Coronary artery (tissue), 2 donors: Measurements from ENCODE around the gene PPP4R2.
A peak's percentile ranks its signal among the peaks of the same experiment; 100 is the strongest.

Source experiments
- DNase-seq: peaks from one replicate; pipeline ENCODE4 v3.0.0-alpha.2; 2017; ENCODE audit warnings: low spot score
- H3K27ac ChIP-seq, 2 donors: fragments of 200-600 bp; sonication (generic); one replicate each; pipeline ENCODE4 v1.5.1; 2016 to 2019
- H3K4me3 ChIP-seq: fragments of 200-600 bp; sonication (generic); 2 replicates; pipeline ENCODE4 v1.5.1; 2016; ENCODE audit warnings: mild to moderate bottlenecking, moderate library complexity
- TF ChIP-seq, protein P1 (sequence below): fragments of 200-600 bp; sonication (generic); IDR thresholded peaks from one replicate; pipeline ENCODE4 v1.5.1; 2019; ENCODE audit warnings: antibody characterized with exemption

Gene PPP4R2

DNA sequence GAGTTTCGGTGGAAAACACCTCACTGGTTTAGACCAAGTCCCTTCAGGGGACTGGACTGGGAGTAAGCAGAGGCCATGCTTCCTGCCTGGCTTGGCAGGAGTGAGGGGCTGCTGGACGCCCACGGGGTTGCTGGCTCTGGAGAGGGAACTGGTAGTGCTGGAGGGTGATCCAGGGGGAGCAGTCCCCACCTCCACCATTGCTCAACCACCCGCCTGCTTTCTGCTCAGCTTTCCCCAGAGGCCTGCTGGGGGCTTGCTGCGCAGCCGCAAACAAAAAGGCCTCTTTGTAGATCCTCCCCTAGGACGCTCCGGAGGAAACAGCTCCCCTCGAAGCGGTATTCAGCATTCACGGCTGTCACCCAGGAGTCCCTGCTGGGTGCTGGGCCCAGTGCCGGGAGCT lies 98.3 kb downstream of the PPP4R2 start:
- TF ChIP-seq, protein P1, sequence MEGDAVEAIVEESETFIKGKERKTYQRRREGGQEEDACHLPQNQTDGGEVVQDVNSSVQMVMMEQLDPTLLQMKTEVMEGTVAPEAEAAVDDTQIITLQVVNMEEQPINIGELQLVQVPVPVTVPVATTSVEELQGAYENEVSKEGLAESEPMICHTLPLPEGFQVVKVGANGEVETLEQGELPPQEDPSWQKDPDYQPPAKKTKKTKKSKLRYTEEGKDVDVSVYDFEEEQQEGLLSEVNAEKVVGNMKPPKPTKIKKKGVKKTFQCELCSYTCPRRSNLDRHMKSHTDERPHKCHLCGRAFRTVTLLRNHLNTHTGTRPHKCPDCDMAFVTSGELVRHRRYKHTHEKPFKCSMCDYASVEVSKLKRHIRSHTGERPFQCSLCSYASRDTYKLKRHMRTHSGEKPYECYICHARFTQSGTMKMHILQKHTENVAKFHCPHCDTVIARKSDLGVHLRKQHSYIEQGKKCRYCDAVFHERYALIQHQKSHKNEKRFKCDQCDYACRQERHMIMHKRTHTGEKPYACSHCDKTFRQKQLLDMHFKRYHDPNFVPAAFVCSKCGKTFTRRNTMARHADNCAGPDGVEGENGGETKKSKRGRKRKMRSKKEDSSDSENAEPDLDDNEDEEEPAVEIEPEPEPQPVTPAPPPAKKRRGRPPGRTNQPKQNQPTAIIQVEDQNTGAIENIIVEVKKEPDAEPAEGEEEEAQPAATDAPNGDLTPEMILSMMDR = no peak
- Histone ChIP-seq H3K27ac (no peak overlapping the region), H3K4me3 (no peak overlapping the region)
- DNase-seq = no peak

DNA sequence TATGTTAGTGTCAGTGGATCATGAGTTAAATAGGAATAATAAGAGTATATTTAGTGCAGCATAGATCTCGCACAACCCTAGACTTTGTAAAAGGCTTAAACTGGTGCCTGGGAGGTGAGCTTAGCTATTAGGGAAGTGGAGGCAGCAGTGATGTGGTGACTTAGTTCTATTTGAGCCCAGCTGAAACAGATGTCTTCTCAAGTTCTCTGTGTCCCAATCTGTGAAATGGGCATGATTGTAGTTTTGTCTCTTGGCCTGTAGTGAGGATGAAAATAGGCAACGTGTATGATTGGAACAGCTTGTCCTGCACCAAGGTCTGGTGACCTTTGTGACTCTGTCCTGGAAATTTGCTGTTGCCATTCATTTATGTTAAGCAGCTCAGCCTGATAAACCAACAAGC lies 99.6 kb downstream of the PPP4R2 start:
- DNase-seq = no peak
- no peak overlapping the region for H3K4me3 ChIP-seq
- no peak overlapping the region for H3K27ac ChIP-seq
- TF ChIP-seq, protein P1 = no peak

DNA sequence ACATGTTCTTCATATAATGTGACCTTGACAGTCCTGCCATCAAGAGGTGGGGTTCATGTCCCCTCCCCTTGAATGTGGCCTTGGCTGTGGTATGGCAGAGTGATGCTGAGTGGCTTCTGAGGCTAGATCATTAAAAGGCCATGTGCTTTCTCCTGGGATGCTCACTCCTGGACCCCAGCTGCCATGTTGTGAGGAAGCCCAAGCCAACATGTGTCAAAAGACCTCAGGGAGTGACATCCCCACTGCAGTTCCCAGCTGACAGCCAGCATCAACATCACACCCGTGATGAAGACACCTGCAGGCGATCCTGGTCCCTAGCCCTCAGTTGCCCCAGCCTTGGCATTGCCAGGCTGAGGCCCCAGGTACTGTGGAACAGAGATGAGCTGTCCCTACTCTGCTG lies 101.4 kb downstream of the PPP4R2 start:
- DNase-seq = no peak
- TF ChIP-seq, protein P1 = no peak
- Histone ChIP-seq H3K4me3 (no peak overlapping the region), H3K27ac (no peak overlapping the region)

DNA sequence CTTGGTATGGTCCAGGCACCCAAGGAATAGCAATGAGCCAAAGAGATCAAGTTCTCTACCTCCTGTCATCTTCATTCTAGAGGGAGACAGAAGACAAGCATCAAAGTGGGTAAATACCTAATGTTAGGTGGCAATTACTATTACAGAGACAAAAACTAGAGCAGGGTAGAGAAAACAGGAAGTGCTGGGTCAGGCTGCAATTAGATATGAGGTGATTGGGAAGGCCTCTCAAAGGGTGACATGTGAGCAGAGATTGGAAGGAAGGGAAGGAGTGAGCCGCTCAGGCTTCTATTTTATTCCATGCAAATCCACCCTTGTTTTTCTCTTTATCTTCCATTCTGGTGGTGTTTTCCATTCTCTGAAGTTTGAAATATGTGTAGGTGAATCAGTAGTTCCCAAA lies 102.3 kb downstream of the PPP4R2 start:
- H3K27ac ChIP-seq = no peak overlapping the region
- TF ChIP-seq, protein P1 = no peak
- H3K4me3 ChIP-seq = no peak overlapping the region
- no peak for DNase-seq

DNA sequence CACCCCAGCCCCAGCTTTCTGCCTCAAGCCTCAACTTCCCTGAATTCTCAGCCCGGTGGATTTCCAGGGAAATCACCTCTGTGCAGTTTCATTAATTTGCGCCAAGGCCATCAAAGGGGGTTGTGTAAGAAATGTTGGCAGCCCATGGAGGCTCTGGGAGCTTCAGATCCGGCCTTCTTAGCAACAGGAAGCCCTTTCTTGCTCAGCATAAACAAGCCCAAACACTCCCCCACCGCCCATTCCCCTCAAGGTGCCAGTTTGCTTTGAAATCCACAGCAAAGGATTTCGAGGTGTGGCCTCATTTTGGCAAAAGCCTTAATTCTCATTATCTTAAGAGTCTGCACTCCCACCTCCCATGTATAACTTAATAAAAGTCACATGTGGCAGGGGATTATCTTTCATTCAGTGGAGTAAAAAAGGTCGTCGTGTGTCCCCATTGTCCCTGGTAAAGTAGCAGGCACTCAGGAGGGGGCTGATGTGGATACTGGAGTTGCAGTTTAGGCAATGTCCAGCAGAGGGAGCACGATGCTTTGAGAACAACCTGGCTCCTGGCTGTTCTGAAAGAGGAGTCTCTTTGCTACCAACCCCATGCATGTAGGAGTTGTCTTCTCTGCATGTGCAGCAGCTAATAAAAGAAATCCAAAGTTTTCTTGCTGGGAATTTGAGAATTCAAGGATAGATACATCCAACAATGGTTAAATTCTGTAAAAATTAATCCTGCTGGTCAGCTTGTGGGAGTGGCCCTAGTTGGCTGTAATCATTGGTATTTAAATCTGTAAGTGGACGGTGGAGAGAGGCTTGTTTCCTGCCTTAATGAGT lies 104.3 kb downstream of the PPP4R2 start:
- TF ChIP-seq, protein P1 = peak; percentile 77
- no peak overlapping the region for H3K4me3 ChIP-seq
- H3K27ac ChIP-seq = no peak overlapping the region
- peak; percentile 82 for DNase-seq

DNA sequence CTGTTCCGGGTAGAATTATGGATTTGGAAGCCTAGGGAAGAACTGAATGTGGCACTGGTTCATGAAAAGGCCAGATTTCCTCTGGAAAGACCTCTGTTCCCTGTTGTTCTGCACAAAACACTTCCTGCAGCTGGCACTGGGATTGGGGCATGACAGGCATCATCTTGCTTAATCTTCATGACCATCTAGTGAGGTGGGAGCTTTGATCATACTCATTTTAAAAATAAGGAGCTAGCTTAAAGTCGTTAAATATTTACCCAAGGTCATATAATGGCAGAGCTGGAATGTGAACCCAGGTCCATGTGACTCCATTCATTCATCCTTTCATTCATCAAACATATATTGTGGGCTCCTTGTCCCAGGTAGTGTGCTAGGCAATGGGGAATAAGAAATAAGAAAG lies 105.3 kb downstream of the PPP4R2 start:
- Histone ChIP-seq H3K27ac (no peak overlapping the region), H3K4me3 (no peak overlapping the region)
- DNase-seq = no peak
- TF ChIP-seq, protein P1 = no peak

DNA sequence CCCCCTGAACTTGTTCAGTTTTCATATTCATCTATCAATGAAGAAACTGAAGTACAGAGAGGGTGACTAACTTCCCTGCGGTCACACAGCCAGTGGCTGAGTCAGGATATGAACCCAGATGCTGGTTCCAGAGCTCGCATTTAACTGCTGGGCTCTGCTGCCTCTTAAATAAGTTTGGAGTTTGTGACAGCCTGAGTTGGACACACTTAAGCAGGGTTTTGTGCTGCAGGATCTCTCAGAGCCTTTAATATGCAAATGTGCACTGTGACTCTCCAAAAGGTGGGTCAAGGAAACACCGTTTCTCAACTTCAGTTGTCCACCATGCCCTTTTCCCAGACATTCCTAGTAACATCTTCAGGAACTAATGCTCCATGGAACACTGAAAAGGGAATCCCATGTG lies 110.6 kb downstream of the PPP4R2 start:
- TF ChIP-seq, protein P1 = no peak
- H3K4me3 ChIP-seq = no peak overlapping the region
- DNase-seq = no peak
- no peak overlapping the region for H3K27ac ChIP-seq
